ENCODE measurements around the gene UPF3A. TPM values are rescaled to one million over a fixed set of nuclear protein-coding genes. Genes with fewer than 3 reads are reported as not detected.
A peak's percentile ranks its signal among the peaks of the same experiment; 100 is the strongest.
"Not testable (repeated sequence)": the region's sequence is repeated elsewhere in the genome, so short reads cannot be mapped to it uniquely, and the experiment has no call there.

UPF3A gene
- total RNA-seq (2014; rRNA removed; shearing (Covaris generic)), result 15.9 and 18.7 TPM in 2 replicates

DNA sequence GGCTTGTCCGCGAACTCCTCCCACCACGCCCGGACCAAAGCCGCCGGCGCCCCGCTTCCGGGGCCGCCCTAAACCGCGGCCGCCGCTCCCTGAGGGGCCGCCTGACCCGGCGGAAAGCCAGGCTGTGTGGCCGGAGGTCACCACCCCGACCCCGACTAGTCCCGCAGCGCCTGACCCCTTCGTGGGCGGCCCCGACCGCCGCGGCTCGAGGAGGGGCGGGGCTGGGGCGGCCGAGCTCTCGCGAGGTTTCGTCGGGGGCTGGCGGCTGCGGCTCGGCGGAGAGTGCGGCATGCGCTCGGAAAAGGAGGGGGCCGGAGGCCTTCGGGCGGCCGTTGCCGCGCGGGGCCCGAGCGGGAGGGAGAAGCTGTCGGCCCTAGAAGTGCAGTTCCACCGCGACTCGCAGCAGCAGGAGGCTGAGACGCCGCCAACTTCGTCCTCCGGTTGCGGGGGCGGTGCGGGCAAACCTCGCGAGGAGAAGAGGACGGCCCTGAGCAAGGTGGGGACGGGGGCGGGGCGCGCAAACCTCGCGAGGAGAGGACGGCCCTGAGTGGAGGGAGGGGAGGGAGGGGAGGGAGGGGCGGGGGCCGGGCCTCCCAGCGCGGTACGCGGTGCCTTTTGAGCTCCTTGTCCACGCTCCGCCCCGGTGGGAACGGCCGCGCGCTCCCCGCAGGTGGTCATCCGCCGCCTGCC, at the start of gene UPF3A:
Gene UPF3A, plus strand, starts transcription at position 251 of the 690 bp plus-strand sequence. Its CDS starts 39 bp downstream, at position 290.
- DNase-seq (ENCODE audit: low read depth), result peak; percentile 88

DNA sequence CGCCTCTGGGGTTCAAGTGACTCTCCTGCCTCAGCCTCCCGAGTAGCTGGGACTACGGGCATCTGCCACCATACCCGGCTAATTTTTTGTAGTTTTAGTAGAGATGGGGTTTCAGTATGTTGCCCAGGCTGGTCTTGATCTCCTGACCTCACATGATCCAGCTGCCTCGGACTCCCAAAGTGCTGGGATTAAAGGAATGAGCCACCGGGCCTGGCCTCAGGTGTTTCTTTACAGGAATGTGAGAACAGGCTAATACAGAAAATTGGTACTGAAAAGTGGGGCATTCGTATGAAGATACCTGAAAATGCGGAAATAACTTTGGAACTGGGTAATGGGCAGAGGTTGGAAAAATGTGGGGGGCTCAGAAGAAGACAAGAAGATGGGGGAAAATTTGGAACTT, 49.5 kb upstream of the UPF3A start:
- no peak for DNase-seq (ENCODE audit: low read depth)

- no peak for DNase-seq (ENCODE audit: low read depth)
Measured at GRCh38 chr13:114234266-114234644, 47.1 kb upstream of the UPF3A start.

DNA sequence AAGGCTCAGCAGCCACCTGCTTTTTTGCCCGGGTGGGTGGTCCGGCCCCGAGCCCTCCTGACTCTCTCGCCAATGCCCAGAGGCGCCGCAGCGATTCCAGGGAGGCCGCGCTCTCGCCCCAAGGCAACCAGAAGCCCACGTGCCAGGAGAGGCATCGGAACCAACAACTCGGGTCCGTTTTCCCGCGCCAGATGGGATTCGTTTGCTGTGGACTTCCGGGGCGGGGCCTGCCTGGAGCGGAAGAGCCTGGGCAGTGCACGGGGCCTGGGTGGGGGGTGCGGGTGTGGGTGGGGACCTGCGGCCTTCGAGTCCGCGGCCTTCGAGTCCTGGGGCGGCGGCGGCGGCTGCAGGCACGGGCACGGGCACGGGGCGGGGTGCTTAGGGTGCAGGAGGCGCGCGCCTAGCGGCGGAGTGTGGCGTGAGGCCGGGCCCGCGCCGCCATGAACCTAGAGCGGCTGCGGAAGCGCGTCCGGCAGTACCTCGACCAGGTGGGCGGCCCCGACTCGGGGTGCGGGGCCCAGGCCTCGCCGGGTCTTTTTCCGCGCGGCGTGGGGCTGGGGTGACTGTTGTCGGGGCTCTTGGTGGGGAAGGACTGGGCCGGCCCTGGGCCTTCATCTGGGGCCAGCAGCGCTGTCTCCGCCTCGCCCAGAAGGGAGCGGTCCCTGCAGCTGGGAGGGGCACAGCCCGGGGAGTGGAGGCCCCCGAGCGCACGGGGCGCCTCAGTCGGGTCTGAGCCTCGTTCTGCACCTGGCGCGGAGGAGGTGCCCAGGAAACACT, 46.6 kb upstream of the UPF3A start, which contains the start of gene CDC16:
Gene CDC16, plus strand, starts transcription at position 253 of the 777 bp plus-strand sequence. Its CDS starts 188 bp downstream, at position 441.
- peak; percentile 90 for DNase-seq (ENCODE audit: low read depth)

DNA sequence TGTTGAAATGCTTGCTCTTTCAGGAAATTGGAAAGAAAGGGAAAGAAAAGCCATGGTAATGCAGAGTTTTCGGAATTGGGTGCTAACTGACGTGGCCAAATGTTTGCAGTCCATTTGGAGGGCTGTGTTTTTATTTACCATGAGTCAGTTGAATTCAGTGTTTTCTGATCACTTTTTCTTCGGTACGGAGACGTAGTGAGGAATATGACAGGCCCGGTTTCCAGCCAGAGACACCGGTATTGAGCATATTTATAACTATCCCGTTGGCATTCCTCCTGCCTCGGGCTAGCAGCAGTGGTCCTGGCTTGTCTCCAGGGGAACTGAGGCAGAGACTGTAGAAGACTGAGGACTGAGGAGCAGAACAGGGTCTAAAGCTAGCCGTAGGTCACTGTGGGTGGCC, 45.7 kb upstream of the UPF3A start:
- DNase-seq (ENCODE audit: low read depth), result no peak

DNA sequence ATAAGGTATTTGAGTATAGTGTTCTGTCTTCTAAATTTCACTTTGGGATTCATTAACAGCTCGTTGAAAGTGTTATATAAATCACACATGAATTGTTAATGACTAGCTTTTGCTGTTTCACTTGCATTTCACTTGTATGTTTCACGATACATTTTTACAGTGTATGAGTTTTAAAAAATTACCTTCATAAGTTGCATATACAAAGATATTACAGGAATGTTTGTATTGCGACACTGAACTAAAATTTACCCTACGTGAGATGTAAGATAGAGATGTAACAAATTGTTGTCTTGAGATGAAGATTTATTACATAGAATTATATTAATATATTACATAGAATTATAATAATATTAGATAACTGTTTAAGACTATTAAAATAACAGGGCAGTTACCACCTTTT, 45.2 kb upstream of the UPF3A start:
- DNase-seq (ENCODE audit: low read depth), result no peak

GRCh38 chr13:114237415-114238112, 43.8 kb upstream of the UPF3A start:
- no peak for DNase-seq (ENCODE audit: low read depth)

DNA sequence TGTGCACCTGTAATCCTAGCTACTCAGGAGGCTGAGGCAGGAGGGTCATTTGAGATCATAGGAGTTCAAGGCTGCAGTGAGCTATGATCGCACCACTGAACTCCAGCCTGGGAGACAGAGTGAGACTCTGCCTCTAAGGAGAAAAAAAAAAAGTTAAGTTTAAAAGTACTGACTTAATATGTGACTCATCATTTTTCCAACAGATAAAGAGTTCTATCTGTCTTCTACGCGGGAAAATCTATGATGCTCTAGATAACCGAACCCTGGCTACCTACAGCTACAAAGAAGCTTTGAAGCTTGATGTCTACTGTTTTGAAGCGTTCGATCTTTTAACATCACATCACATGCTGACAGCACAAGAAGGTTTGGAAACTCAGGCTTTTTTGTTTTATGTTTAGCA, 39.5 kb upstream of the UPF3A start:
- no peak for DNase-seq (ENCODE audit: low read depth)

- DNase-seq (ENCODE audit: low read depth), result no peak
Measured at GRCh38 chr13:114243971-114244370, 37.4 kb upstream of the UPF3A start.

GRCh38 chr13:114244637-114245036, 36.8 kb upstream of the UPF3A start:
- DNase-seq (ENCODE audit: low read depth), result no peak

GRCh38 chr13:114248011-114248410, 33.4 kb upstream of the UPF3A start:
- no peak for DNase-seq (ENCODE audit: low read depth)

- no peak for DNase-seq (ENCODE audit: low read depth)
Measured at GRCh38 chr13:114249077-114249476, 32.3 kb upstream of the UPF3A start.

DNA sequence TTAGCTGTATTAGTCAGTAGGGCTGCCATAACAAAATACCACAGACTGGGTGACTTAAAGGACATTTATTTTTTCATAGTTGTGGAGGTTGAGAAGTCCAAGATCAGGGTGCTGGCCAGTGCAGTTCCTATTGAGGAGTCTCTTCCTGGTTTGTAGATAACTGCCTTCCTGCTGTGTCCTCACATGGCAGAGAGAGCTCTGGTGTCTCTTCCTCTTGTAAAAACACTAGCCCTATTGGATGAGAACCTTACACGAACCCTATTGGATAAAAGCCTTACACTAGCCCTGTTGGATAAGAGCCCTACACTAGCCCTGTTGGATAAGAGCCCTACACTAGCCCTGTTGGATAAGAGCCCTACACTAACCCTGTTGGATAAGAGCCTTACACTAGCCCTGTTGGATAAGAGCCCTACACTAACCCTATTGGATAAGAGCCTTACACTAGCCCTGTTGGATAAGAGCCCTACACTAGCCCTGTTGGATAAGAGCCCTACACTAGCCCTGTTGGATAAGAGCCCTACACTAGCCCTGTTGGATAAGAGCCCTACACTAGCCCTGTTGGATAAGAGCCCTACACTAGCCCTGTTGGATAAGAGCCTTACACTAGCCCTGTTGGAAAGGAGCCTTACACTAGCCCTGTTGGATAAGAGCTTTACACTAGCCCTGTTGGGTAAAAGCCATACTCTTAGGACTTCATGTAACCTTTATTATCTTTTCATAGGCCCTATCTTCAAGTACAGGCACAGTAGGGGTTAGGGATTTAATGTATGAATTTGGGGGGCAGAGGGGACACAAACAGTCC, 29.6 kb upstream of the UPF3A start:
- DNase-seq (ENCODE audit: low read depth), result not testable (repeated sequence)

- no peak for DNase-seq (ENCODE audit: low read depth)
Measured at GRCh38 chr13:114256547-114256946, 24.9 kb upstream of the UPF3A start.

GRCh38 chr13:114257014-114257413, 24.4 kb upstream of the UPF3A start:
- no peak for DNase-seq (ENCODE audit: low read depth)

DNA sequence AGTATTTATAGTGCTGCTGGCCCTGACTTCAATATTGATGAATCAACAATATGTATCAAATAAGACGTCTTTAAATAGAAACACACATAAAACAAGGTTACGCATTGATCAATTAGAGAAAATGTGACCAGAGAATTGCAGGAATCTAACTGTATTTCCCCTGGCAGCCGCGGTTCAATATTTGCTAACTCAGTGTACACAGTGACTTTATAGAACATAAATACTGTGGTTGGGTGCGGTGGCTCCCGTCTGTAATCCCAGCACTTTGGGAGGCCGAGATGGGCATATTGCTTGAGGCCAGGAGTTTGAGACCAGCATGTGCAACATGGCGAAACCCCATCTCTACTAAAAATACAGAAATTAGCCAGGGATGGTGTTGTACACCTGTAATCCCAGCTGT, 22.8 kb upstream of the UPF3A start:
- DNase-seq (ENCODE audit: low read depth), result no peak

DNA sequence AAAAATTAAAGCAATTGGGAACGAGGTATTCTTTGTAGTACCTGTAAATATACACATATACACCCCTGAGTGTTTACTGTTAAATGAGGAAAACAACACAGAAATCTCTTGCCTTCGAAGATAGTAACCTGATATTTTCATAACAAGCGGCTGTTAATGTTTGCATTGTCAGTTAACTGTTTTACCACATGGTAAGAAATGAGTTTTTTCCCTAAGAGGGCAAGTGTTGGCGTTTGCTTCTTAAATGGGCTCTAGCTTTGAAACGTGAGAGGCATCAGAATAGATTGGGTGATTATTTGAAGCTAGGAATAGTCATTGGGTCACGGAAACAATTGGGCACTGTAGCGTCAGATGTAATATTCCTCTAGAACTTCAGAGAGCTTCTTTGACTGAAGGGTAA, 22.0 kb upstream of the UPF3A start:
- DNase-seq (ENCODE audit: low read depth), result no peak

DNA sequence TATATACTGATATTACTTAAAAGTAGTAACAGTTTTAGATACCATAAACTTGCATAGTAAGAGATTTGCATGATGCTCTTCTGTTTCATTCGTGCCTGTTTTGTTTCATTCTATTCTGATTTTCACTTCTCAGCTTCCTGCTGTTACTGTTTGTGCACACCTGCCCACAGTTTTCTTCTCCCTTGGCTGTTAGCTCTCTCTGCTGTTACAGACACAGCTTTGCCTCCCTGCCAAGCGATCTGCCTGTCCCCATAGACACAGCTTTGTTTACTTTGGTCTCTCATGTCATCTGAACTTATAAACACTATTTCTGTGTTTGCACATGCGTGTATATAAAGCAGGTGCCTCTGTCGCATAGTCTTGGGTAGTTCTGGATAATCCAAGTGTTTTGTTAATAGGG, 21.4 kb upstream of the UPF3A start:
- DNase-seq (ENCODE audit: low read depth), result no peak

- DNase-seq (ENCODE audit: low read depth), result no peak
Measured at GRCh38 chr13:114260814-114261213, 20.6 kb upstream of the UPF3A start.

DNA sequence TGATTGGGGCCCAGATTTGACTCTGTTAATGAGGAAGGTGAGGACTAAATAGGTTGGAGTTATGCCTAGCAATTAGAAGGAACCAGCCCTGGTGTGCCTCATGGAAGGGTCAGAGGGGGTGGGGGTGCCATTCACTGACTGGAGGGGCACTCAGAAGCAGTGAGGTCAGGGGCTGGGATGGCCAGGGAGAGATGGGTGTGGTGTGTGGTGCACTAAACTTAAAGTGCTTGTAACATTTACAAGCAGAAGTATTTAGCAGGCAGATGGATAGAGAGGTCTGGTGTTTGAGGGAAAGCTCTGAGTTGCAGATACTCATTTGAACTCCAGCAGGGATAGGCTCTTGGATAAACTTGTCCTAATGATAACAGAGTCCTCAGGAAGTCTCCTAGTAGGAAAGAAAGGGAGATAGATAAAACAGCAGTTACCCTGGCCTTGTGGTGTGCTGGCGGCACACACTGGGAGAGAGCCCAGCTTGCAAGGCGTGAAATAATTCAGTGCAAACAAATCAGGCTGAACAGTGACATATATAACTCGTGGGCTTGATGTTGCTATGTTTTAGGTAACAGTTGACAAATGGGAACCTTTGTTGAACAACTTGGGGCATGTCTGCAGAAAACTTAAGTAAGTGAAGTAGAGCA, 20.0 kb upstream of the UPF3A start:
- no peak for DNase-seq (ENCODE audit: low read depth)

- DNase-seq (ENCODE audit: low read depth), result no peak
Measured at GRCh38 chr13:114263578-114263977, 17.8 kb upstream of the UPF3A start.

All from RPMI7951 (cell line).